Muscle of leg (tissue), 11 donors: Measurements from ENCODE around the gene MACROD1. TPM values are rescaled to one million over a fixed set of nuclear protein-coding genes. Genes with fewer than 3 reads are reported as not detected.

Experiments used
- DNase-seq: peaks from one replicate; pipeline ENCODE4 v3.0.0; 2013
- H3K27ac ChIP-seq: one replicate; pipeline ENCODE4 v1.5.1; 2013; ENCODE audit warnings: mild to moderate bottlenecking, low read length, control low read depth
- H3K27me3 ChIP-seq: one replicate; pipeline ENCODE4 v1.6.1; 2013; ENCODE audit warnings: low read length; ENCODE audit not compliant: control insufficient read depth, insufficient read depth
- H3K36me3 ChIP-seq: one replicate; pipeline ENCODE4 v1.6.1; 2013; ENCODE audit warnings: low read length; ENCODE audit not compliant: control insufficient read depth, insufficient read depth
- H3K4me1 ChIP-seq: one replicate; pipeline ENCODE4 v1.6.1; 2013; ENCODE audit warnings: low read length; ENCODE audit not compliant: control insufficient read depth, insufficient read depth
- H3K4me3 ChIP-seq: one replicate; pipeline ENCODE4 v1.5.1; 2013; ENCODE audit warnings: low read length, control low read depth
- H3K9me3 ChIP-seq: replicated peaks from 2 replicates; pipeline ENCODE4 v1.6.1; 2013; ENCODE audit warnings: low read depth, low read length; ENCODE audit not compliant: control insufficient read depth
- WGBS: methylation state at CpG from one replicate; pipeline ENCODE4 v1.1.5; 2013; ENCODE audit warnings: missing lambda C conversion rate; ENCODE audit not compliant: insufficient coverage; 5-methylcytosine and 5-hydroxymethylcytosine counted together
- polyA plus RNA-seq, 8 donors: library from polyadenylated mRNA; unstranded; fragments of 120-200 nt; gene quantifications; one replicate each; pipeline versions ENCODE4 v1.2.1 to v1.2.3, GENCODE V29; 2013; ENCODE audit warnings: inconsistent platforms in 1 of 8, low replicate concordance in 1 of 8; ENCODE audit not compliant: insufficient read length in 8 of 8, insufficient read depth in 1 of 8
- total RNA-seq: library from RNA; stranded (reverse); fragments of 120-200 nt; gene quantifications from one replicate; pipeline ENCODE4 v1.2.4, GENCODE V29; 2013

The MACROD1 gene
- total and polyA plus RNA-seq, 9 donors = 46.1 to 107 (median 66.4) TPM

- no peak for DNase-seq
These were observed 50.1 kb downstream of the MACROD1 start for GRCh38 chr11:64115531-64116522.

GRCh38 chr11:64114231-64114630 lies 51.7 kb downstream of the MACROD1 start:
- H3K4me1 ChIP-seq = no peaks in the 10 kb centered on the region
- H3K36me3 ChIP-seq = peaks cover 20% of the 10 kb centered on the region
- no peak overlapping the region for H3K4me3 ChIP-seq
- no peaks in the 10 kb centered on the region for H3K27me3 ChIP-seq
- H3K27ac ChIP-seq = no peak overlapping the region
- H3K9me3 ChIP-seq = no peaks in the 10 kb centered on the region
- 91% methylated on average over 2 of the region's 2 CpGs for WGBS
- no peak for DNase-seq

More at GRCh38 chr11:64115531-64116522, 50.1 kb downstream of the MACROD1 start:
- Histone ChIP-seq H3K9me3 (no peaks in the 10 kb centered on the region), H3K4me3 (no peak overlapping the region), H3K36me3 (peaks cover 20% of the 10 kb centered on the region), H3K4me1 (peaks cover 5% of the 10 kb centered on the region), H3K27ac (no peak overlapping the region), H3K27me3 (no peaks in the 10 kb centered on the region)
- WGBS = 78% methylated on average over 26 of the region's 47 CpGs

- Histone ChIP-seq H3K36me3 (peaks cover 20% of the 10 kb centered on the region), H3K27me3 (no peaks in the 10 kb centered on the region), H3K4me1 (peaks cover 2% of the 10 kb centered on the region), H3K9me3 (no peaks in the 10 kb centered on the region), H3K4me3 (no peak overlapping the region), H3K27ac (no peak overlapping the region)
- WGBS = 97% methylated on average over 2 of the region's 2 CpGs
- no peak for DNase-seq
These were observed 52.5 kb downstream of the MACROD1 start for GRCh38 chr11:64113462-64113780.

GRCh38 chr11:64112771-64113461 lies 53.0 kb downstream of the MACROD1 start:
- WGBS = 66% methylated on average over 3 of the region's 3 CpGs

GRCh38 chr11:64110465-64111375 lies 55.2 kb downstream of the MACROD1 start:
- no peaks in the 10 kb centered on the region for H3K27me3 ChIP-seq
- H3K4me1 ChIP-seq = peaks cover 14% of the 10 kb centered on the region
- H3K27ac ChIP-seq = no peak overlapping the region
- 58% methylated on average over 8 of the region's 21 CpGs for WGBS
- DNase-seq = no peak
- H3K36me3 ChIP-seq = peaks cover 7% of the 10 kb centered on the region
- no peaks in the 10 kb centered on the region for H3K9me3 ChIP-seq
- H3K4me3 ChIP-seq = no peak overlapping the region

More at GRCh38 chr11:64112771-64113461, 53.0 kb downstream of the MACROD1 start:
- peaks cover 2% of the 10 kb centered on the region for H3K4me1 ChIP-seq
- peaks cover 18% of the 10 kb centered on the region for H3K36me3 ChIP-seq
- no peak overlapping the region for H3K27ac ChIP-seq
- no peak overlapping the region for H3K4me3 ChIP-seq
- H3K27me3 ChIP-seq = no peaks in the 10 kb centered on the region
- no peaks in the 10 kb centered on the region for H3K9me3 ChIP-seq
- no peak for DNase-seq

GRCh38 chr11:64109332-64109731 lies 56.6 kb downstream of the MACROD1 start:
- no peak overlapping the region for H3K4me3 ChIP-seq
- 73% methylated on average over 3 of the region's 8 CpGs for WGBS
- DNase-seq = no peak
- H3K36me3 ChIP-seq = peaks cover 7% of the 10 kb centered on the region
- no peaks in the 10 kb centered on the region for H3K27me3 ChIP-seq
- H3K4me1 ChIP-seq = peaks cover 27% of the 10 kb centered on the region
- H3K9me3 ChIP-seq = no peaks in the 10 kb centered on the region
- H3K27ac ChIP-seq = no peak overlapping the region

GRCh38 chr11:64107303-64107702 lies 58.6 kb downstream of the MACROD1 start:
- H3K27ac ChIP-seq = no peak overlapping the region
- peaks cover 7% of the 10 kb centered on the region for H3K36me3 ChIP-seq
- DNase-seq = no peak
- no peak overlapping the region for H3K4me3 ChIP-seq
- peaks cover 46% of the 10 kb centered on the region for H3K4me1 ChIP-seq
- H3K27me3 ChIP-seq = no peaks in the 10 kb centered on the region
- no CpG with 5 or more reads among the region's 9 CpGs for WGBS
- H3K9me3 ChIP-seq = no peaks in the 10 kb centered on the region

- Histone ChIP-seq H3K27ac (no peak overlapping the region), H3K36me3 (no peaks in the 10 kb centered on the region), H3K4me3 (no peak overlapping the region), H3K27me3 (peaks cover 3% of the 10 kb centered on the region), H3K9me3 (no peaks in the 10 kb centered on the region), H3K4me1 (peaks cover 65% of the 10 kb centered on the region)
- WGBS = 66% methylated on average over 4 of the region's 5 CpGs
- DNase-seq = no peak
These were observed 61.3 kb downstream of the MACROD1 start for GRCh38 chr11:64104632-64105031.

- 79% methylated on average over 10 of the region's 13 CpGs for WGBS
- Histone ChIP-seq H3K27ac (no peak overlapping the region), H3K27me3 (peaks cover 5% of the 10 kb centered on the region), H3K36me3 (no peaks in the 10 kb centered on the region), H3K4me1 (peaks cover 64% of the 10 kb centered on the region), H3K4me3 (no peak overlapping the region), H3K9me3 (no peaks in the 10 kb centered on the region)
- DNase-seq = no peak
These were observed 62.5 kb downstream of the MACROD1 start for GRCh38 chr11:64103277-64103985.
